Head of caudate nucleus (tissue), 42 donors: ENCODE data around the gene EID2.

ENCODE experiments used
- DNase-seq, 42 donors: peaks; one replicate each; pipeline versions ENCODE4 v3.0.0 to v3.0.0-alpha.2; 2020 to 2021; ENCODE audit warnings: mixed read lengths in 7 of 42
- intact Hi-C: fragments of 100-400 bp; cut with DNase I; formaldehyde crosslinking; loops from one replicate; pipeline ENCODE4 v1.15.0; 2022

The EID2 gene

DNA sequence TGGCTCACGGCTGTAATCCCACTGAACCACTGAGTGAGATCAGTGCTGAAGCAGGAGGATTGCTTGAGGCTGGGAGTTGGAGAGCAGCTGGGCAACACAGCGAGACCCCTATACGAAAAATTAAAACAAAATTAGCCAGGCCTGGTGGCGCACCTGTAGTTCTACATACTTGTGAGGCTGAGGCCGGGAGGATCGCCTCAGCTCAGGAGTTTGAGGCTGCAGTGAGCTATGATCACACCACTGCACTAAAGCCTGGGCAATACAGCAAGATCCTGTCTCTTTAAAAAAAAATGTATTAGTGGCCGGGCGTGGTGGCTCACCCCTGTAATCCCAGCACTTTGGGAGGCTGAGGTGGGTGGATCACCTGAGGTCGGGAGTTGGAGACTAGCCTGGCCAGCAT lies 31.3 kb downstream of the EID2 start:
- intact Hi-C loops: no loop called here
- no peak for DNase-seq

DNA sequence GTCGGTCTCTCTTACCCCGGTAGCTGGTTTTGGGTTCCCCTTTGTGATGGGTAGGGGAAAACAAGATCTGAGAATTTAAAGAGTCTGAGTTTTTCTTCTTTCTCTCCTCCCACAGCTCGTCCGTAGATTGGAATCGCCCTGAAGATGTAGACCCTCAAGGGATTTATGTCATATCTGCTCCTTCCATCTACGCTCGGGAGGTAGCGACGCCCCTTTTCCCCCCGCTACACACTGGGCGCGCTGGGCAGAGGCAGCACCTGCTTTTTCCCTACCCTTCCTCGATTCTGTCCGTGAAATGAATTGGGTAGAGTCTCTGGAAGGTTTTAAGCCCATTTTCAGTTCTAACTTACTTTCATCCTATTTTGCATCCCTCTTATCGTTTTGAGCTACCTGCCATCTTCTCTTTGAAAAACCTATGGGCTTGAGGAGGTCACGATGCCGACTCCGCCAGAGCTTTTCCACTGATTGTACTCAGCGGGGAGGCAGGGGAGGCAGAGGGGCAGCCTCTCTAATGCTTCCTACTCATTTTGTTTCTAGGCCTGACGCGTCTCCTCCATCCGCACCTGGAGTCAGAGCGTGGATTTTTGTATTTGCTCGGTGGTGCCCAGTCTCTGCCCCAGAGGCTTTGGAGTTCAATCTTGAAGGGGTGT lies 32.1 kb downstream of the EID2 start:
- intact Hi-C loops: no loop called here
- DNase-seq: no peak

DNA sequence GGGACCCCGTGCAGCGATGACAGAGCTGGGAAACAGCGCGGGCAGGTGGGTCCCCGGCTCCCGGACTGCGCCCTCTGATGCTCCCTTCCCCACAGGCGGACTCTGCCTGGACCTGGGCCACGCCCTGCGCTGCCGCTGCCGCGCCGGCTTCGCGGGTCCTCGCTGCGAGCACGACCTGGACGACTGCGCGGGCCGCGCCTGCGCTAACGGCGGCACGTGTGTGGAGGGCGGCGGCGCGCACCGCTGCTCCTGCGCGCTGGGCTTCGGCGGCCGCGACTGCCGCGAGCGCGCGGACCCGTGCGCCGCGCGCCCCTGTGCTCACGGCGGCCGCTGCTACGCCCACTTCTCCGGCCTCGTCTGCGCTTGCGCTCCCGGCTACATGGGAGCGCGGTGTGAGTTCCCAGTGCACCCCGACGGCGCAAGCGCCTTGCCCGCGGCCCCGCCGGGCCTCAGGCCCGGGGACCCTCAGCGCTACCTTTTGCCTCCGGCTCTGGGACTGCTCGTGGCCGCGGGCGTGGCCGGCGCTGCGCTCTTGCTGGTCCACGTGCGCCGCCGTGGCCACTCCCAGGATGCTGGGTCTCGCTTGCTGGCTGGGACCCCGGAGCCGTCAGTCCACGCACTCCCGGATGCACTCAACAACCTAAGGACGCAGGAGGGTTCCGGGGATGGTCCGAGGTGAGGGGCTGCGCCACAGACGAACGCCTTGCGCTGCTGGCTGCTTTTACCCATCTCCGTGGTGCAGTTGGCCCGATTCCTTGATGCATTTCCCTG lies 32.8 kb downstream of the EID2 start:
- DNase-seq: peak in 35 of 42 donors; percentile 3 to 75 (median 47)
- intact Hi-C loops: no loop called here

DNA sequence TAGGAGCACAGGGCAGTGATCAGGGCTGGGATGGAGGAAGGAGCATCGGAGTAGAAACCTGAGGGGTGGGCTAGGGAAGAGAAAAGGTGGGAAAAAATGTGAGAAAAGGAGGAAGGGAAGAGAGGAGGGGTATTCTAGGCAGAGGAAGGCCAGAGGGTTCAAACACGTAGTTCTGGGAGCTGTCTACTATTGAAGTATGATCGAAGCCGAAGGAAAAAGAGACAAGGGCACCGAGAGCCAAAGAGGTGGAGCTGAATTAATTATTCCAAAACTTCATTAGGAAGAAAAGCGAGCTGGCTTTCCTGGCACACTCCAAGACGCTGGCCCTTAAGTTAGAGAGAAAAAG lies 33.4 kb downstream of the EID2 start:
- intact Hi-C loops: no loop called here
- DNase-seq: no peak

DNA sequence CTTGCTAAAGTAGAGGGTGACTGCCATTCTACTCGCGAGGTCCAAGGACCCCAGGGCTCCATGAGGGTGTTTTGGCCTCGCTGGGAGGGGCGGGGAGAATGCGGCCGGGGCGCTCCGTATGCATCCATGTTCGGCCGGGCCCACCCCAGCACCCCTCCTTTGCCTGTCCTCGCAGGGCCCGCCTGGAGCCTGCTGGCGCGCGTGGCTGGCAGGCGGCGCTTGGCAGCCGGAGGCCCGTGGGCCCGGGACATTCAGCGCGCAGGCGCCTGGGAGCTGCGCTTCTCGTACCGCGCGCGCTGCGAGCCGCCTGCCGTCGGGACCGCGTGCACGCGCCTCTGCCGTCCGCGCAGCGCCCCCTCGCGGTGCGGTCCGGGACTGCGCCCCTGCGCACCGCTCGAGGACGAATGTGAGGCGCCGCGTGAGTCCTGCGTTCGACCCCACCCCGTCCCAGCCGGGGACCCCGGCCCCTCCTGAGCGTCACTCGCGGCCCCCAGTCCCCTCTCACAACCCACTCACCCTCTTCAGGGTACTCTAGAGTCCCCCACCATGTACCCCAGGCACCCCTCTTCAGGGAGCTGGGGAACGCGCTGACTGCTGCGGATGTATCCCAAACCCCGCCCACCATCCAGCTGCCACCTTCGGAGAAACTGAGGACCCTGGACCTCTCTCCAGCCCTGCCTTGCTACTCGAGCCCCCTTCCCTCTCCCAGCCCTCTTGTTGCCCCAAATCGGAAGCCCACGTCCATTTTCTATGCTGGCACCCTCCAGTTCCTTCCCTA lies 37.1 kb downstream of the EID2 start:
- intact Hi-C loops: no loop called here
- peak in 12 of 42 donors; percentile 4 to 57 (median 30) for DNase-seq

DNA sequence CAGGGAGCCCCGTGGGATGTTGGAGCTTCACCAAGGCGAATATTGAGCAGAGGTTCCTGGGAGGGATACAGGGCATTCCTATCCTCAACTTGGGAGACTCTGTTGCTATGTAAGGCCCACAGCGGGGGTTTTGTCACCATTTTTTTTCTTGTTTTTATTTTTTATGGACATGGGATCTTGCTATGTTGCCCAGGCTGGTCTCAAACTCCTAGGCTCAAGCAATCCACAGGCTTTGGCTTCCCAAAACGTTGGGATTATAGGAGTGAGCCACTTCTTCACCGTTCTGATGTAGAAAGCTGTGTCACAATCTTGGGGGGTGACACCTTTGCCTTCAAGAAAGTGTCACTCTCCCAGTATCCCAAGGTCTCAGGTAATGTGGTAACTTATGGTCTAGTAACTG lies 38.6 kb downstream of the EID2 start:
- DNase-seq: no peak
- intact Hi-C loops: no loop called here

DNA sequence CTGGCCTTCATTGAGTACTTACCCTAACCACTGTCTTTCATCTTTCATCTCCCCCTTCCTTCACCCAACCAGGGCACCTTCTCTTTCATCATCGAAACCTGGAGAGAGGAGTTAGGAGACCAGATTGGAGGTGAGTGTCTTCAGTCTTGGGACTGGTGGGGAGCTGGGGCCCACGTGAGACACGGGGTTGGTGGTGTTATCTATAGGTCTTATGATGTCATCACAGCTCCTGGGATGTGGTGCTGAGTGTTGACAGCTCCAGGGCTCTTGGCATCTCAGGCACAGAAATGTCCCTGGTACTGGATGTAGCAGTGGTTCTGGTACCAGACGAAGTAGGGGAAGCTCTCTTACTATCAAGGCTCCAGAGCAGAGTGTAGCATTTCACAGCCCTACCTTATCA lies 39.4 kb downstream of the EID2 start:
- no peak for DNase-seq
- intact Hi-C loops: no loop called here

DNA sequence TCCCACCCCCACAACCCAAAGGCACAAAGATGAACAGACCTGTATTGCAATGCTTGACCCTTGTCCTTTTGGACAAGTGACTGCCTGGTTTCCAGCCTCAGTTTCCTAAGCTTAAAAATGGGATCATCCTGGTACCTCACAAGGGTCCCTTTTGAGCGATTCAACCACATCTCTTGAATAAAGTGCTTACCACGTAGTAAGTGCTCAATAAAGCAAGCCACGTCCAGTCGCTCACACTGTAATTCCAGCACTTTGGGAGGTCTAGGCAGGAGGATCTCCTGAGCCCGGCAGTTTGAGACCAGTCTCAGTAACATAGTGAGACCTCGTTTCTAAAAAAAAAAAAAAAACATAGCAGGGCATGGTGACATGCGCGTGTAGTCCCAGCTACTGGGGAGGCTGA lies 40.0 kb downstream of the EID2 start:
- intact Hi-C loops: no loop called here
- no peak for DNase-seq

DNA sequence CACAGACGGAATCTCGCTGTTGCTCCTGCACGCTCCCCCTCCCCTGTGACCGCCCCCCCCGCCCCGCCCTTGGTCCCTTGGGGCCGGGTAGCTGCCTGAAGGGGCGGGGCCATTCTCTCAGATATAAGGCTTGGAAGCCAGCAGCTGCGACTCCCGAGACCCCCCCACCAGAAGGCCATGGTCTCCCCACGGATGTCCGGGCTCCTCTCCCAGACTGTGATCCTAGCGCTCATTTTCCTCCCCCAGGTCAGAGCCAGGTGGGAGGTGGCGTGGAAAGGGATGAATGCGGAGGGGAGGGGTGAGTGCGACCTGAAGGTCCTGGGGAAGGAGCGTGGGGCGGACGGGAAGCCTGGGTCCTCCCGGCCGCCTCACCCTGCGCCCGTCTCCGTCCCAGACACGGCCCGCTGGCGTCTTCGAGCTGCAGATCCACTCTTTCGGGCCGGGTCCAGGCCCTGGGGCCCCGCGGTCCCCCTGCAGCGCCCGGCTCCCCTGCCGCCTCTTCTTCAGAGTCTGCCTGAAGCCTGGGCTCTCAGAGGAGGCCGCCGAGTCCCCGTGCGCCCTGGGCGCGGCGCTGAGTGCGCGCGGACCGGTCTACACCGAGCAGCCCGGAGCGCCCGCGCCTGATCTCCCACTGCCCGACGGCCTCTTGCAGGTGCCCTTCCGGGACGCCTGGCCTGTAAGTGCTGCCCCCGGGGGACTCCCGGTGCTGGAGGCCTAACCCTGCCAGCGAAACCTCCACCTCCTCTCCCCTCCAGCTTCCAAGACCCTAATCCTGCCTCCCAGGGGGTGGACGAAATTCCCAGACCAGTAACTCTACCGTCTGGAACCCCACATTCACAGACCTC lies 40.9 kb downstream of the EID2 start, which contains the start of gene DLL3:
TSS of gene DLL3 (plus strand) at position 150 of the 845 bp plus-strand sequence. CDS start at position 178, 28 bp downstream.
- intact Hi-C loops: no loop called here
- DNase-seq: peak in 1 of 42 donors; percentile 18

DNA sequence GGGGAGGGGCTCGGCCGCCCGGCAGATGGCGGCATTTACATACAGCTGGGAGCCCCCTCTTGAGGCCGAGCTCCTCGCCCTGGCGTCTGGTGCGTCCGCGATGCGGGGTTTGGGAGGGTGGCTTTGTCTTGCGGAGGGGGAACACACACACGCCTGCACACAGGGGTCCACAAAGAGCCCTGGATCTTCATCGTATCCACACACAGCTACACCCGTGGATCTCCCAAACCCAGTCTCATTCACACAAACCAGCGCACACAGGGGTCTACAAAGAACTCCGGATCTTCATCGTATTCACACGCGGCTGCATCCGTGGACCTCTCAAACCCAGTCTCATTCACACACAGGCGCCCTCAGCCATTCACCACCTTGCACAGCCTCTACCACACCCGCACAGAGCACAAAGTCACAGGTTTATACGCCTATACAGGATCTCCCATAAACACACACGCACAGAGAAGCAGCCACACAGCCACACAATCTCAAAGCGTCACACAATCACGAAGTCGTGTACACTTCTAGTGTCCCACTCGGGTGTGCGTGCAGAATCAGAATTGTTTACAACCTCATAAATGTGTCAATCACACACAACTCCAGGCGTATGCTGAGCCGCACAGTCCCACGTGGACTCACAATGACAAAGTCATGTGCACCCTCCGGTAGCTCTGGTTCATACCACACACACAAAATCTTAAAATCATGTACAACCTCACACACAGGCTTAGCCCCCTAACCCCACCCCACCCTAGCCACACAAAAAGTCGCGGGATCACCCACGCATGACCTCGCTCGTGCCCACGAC lies 41.8 kb downstream of the EID2 start:
- intact Hi-C loops: no loop called here
- peak in 37 of 42 donors; percentile 20 to 71 (median 42) for DNase-seq

DNA sequence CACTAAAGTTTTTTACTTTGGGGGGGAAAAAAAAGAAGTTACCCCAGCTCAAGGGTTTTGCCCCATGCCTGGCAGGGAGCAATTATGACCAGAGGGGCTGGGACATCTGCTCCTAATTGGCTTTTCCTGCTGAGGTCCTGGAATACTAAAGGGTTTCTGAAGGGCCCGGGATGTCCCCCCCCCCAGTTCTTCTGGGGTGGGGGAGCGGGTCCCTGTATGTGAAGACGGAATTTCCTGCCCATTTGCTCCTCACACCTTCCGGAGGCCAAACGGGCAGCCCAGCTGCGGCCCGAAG lies 42.3 kb downstream of the EID2 start:
- DNase-seq: no peak
- intact Hi-C loops: no loop called here

DNA sequence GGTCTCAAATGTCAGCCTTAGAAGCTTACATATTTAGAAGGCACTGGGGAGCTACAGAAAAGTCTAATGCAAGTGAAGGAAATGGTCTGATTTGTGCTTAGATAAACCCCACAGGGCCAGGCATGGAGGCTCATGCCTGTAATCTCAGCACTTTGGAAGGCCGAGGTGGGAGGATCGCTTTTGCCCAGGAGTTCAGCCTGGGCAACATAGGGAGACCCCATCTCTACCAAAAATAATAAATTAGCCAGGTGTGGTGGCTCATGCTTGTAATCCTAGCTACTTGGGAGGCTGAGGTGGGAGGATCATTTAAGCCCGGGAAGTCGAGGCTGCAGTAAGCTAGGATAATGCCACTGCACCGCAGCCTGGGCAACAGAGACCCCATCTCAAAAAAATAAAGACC lies 43.9 kb downstream of the EID2 start:
- intact Hi-C loops: no loop called here
- no peak for DNase-seq

DNA sequence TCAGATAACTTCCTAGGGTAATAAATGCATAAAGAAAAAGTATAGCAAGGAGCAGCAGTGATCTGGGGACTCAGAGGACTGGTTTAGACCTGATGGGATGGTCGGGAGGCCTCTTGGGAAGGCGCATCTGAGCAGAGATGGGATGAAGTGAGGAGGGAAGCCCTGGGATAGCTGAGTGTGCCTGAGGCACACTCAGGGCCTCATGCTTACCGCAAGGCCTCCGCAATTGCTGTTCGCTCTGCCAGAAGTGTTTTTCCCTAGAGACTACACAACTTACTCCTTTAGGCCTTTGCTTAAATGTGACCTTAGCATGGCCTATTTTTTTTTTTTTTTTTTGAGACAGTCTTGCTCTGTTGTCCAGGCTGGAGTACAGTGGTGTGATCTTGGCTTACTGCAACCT lies 45.3 kb downstream of the EID2 start:
- no peak for DNase-seq
- intact Hi-C loops: no loop called here

DNA sequence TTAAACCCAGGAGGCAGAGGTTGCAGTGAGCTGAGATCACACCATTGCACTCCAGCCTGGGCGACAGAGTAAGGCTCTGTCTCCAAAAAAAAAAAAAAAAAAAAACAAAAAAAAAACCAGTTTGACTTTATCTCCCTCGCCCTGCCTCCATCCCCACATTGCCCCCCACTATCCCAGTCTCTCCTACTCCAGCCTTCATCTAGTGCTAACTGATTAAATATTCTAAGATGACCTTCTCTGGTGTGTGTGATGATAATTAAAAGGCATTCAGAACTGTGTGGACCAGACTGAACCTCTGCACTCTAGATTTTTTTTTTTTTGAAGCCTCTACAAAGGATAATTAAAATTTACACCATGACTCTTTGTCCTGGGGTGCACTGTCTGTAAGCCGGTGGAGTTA lies 47.2 kb downstream of the EID2 start:
- intact Hi-C loops: no loop called here
- no peak for DNase-seq

DNA sequence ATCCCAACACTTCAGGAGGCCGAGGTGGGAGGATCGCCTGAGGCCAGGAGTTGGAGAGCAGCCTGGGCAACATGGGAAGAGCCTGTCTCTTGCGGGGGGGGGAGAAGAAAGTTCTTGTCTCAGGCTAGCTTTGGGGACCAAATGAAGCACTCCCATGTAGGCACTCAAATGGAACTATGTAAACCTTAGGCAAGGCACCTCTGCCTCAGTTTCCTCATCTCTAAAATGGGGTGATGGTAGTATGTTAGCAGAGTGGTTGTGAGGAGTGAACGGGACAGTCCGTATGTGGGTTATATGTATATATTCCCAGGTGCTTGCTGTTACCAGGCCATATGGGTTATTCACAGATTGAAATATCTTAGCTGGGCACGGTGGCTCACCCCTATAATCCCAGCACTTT lies 47.7 kb downstream of the EID2 start:
- DNase-seq: no peak
- intact Hi-C loops: no loop called here

DNA sequence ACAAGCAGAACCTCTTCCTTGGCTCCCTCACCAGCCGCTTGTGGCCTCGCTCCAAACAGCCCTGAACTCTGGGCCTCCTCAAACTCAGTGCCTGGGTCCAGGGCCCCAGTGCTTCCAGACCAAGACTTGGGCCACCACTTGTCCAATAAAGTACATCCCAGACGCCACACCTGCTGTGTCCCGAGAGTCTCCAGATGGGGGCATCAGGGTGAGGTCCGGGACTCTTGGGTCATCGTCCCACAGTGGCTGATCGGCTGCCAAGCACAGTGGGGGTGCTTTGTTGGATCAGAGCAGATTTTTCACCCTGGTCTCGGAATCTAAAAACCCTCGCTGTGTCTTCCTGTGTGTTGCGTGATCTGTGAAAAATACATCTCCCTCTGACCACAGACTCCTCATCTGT lies 50.2 kb downstream of the EID2 start:
- intact Hi-C loops: loop anchor here (5.0 kb wide), 1 partner anchor 42 kb away; the partner anchor contains the start of gene SUPT5H
- DNase-seq: no peak
